Thoracic aorta (tissue), 2 donors: ENCODE data around the gene SORL1. TPM values are rescaled to one million over a fixed set of nuclear protein-coding genes. Genes with fewer than 3 reads are reported as not detected.

Source experiments
- ATAC-seq: fragments of 150-250 bp; one replicate; pipeline ENCODE4 v1.8.0; 2017; ENCODE audit warnings: low read depth; ENCODE audit not compliant: insufficient number of reproducible peaks, low FRiP score
- DNase-seq: peaks from one replicate; pipeline ENCODE4 v3.0.0-alpha.2; 2020; ENCODE audit warnings: low spot score
- H3K27ac ChIP-seq, 2 donors: fragments of 200-600 bp; sonication (generic); 1 replicate in 1 of 2; 2 replicates in 1 of 2; pipeline ENCODE4 v1.5.1; 2016; ENCODE audit warnings: mild to moderate bottlenecking in 2 of 2, moderate library complexity in 2 of 2
- H3K27me3 ChIP-seq: fragments of 200-600 bp; sonication (generic); replicated peaks from 2 replicates; pipeline ENCODE4 v1.6.0; 2016; ENCODE audit warnings: mild to moderate bottlenecking; ENCODE audit not compliant: insufficient read depth
- H3K36me3 ChIP-seq: fragments of 200-600 bp; sonication (generic); one replicate; pipeline ENCODE4 v1.5.1; 2016
- H3K4me1 ChIP-seq, 2 donors: fragments of 200-600 bp; sonication (generic); 1 replicate in 1 of 2; 2 replicates in 1 of 2; pipeline versions ENCODE4 v1.5.1 to v1.6.0; 2016; ENCODE audit warnings: low read depth in 2 of 2, mild to moderate bottlenecking in 1 of 2; ENCODE audit not compliant: control insufficient read depth in 1 of 2
- H3K4me3 ChIP-seq: fragments of 200-600 bp; sonication (generic); 2 replicates; pipeline ENCODE4 v1.5.1; 2016; ENCODE audit warnings: mild to moderate bottlenecking
- H3K9me3 ChIP-seq: fragments of 200-600 bp; sonication (generic); 2 replicates; pipeline ENCODE4 v1.5.1; 2016
- total RNA-seq, 2 donors: library from RNA; depleted of rRNA; stranded (reverse); fragments of >200 nt; gene quantifications; one replicate each; pipeline versions ENCODE4 v1.1.0 to v1.2.3, GENCODE V29; 2016
- TF ChIP-seq, protein P1 (sequence below): fragments of 200-600 bp; sonication (generic); IDR thresholded peaks from one replicate; pipeline ENCODE4 v1.5.1; 2019; ENCODE audit warnings: antibody characterized with exemption

SORL1 gene
- total RNA-seq, 2 donors from 2014 or later, result 26.9 to 33.0 TPM

DNA sequence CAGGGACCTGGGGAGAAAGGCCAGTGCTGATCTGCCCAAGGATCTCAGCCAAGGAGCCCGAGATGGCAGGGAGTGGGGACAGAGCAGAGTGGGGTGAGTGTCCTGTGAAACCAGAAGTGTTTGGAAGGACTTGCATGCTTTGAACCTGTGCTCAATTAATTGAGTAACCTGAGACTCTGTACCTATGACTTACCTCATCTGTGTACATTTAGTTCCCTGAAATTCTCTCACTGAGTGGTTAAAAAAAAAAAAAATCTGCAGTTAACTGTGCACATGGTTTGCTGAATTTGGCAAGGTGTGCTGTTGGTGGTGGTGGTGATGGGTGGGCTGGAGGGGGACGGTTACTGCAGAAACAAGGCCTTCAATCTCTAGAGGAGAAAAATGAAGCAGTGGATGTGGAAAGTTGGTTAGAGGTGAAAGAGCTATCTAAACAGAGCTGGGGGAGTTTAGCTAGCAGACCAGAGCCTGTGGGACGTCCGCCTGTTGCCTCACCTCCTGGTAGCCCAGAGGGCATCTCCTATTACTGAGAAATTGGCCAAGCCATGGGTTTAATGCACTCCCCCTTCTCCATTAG is 8.9 kb downstream of the SORL1 start:
- ATAC-seq, result no peak

DNA sequence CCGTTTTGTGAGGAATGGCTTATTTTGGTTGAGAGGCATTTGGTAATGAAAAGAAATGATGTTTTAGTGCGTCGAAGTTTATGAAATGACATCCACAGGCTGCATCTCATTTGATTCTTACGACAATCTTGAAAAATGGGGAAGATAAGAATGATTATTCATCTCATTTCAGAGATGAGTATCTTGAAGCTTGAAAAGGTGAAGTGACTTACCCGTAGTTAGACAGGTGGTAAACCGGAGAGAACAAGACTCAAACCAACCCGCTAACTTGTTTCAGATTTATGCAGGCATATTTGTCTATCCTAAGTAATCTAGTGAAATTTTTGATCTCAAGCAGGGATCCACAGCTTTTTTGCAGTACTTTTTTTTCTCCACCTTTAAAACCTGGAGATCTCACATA is 9.7 kb downstream of the SORL1 start:
- no peak for ATAC-seq

More for the DNA sequence above, 8.9 kb downstream of the SORL1 start:
- H3K9me3 ChIP-seq, result no peaks in the 10 kb centered on the region
- no peak overlapping the region for H3K27ac ChIP-seq
- H3K4me3 ChIP-seq, result no peak overlapping the region
- no peaks in the 10 kb centered on the region for H3K27me3 ChIP-seq
- TF ChIP-seq, protein P1, sequence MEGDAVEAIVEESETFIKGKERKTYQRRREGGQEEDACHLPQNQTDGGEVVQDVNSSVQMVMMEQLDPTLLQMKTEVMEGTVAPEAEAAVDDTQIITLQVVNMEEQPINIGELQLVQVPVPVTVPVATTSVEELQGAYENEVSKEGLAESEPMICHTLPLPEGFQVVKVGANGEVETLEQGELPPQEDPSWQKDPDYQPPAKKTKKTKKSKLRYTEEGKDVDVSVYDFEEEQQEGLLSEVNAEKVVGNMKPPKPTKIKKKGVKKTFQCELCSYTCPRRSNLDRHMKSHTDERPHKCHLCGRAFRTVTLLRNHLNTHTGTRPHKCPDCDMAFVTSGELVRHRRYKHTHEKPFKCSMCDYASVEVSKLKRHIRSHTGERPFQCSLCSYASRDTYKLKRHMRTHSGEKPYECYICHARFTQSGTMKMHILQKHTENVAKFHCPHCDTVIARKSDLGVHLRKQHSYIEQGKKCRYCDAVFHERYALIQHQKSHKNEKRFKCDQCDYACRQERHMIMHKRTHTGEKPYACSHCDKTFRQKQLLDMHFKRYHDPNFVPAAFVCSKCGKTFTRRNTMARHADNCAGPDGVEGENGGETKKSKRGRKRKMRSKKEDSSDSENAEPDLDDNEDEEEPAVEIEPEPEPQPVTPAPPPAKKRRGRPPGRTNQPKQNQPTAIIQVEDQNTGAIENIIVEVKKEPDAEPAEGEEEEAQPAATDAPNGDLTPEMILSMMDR, result no peak
- peaks cover 14 to 29% of the 10 kb centered on the region in 2 donors for H3K4me1 ChIP-seq
- no peaks in the 10 kb centered on the region for H3K36me3 ChIP-seq
- no peak for DNase-seq

DNA sequence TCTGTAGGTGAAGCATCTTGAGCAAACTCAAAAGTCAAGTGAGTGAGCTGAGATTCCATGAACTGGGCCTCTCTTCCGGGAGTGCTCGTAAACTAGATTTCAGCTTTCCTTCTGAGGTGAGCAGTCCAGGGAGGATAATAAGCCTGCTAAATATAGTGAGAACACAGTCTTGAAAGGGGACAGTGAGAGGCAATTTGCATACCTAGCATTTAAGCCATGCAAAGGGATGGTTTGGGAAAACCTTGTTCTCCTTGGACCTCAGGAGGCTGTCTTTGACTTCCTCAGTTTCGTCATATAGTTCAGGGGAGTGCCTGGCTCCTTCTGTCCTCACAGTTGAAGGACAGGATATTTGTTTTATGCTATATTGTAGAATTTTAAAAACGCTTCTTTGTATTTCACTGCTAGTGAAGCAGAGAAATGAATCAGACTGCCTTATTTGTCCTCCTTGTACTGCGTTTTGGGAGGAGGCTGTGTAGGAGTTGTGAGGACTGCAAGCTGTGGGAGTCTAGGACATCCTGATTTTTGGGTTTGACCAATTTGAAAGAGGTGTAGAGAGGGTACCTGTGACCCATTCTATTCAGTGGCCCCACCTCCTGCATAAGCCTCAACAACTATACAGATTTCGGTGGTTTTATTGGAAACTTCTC is 11.7 kb downstream of the SORL1 start:
- no peak for ATAC-seq
- no peaks in the 10 kb centered on the region for H3K36me3 ChIP-seq
- DNase-seq, result no peak
- peaks cover 30 to 57% of the 10 kb centered on the region in 2 donors for H3K4me1 ChIP-seq
- H3K27ac ChIP-seq, result peak overlapping the region; percentile 64 to 83
- H3K4me3 ChIP-seq, result no peak overlapping the region
- H3K27me3 ChIP-seq, result no peaks in the 10 kb centered on the region
- TF ChIP-seq, protein P1, result no peak
- no peaks in the 10 kb centered on the region for H3K9me3 ChIP-seq

More for the DNA sequence above, 9.7 kb downstream of the SORL1 start:
- TF ChIP-seq, protein P1, result no peak
- H3K27ac ChIP-seq, result no peak overlapping the region
- H3K36me3 ChIP-seq, result no peaks in the 10 kb centered on the region
- no peaks in the 10 kb centered on the region for H3K9me3 ChIP-seq
- H3K4me3 ChIP-seq, result no peak overlapping the region
- H3K27me3 ChIP-seq, result no peaks in the 10 kb centered on the region
- DNase-seq, result no peak
- peaks cover 18 to 37% of the 10 kb centered on the region in 2 donors for H3K4me1 ChIP-seq

DNA sequence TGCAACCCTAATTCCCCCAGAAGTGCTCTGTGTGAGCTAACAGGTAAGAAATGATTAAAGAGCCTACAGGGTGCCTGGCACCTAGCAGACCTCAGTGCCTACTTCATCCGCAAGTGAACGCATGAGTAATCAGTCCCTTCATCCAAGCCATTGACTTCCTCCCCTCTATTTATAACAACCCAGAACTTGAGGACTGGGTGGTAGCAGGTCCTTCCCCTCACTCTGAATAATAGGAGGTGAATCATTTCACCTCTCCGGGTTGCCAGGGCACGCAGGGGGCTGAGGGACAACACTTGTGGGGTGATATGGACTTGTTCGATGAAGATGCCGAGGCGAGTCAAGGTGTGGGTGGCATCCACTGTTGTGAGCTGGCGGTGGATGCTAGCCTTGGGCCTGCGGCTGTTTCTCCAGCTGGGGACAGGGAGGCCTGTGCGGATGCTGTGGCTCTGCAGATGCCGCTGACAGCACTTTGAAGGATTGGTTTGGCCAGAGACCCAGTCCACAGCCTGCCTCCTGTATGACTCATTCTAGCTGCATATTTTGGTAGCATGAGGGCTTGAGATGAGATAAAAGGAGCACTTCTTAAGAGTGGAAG is 12.3 kb downstream of the SORL1 start:
- TF ChIP-seq, protein P1, result no peak
- Histone ChIP-seq H3K4me3 (no peak overlapping the region), H3K27ac (peak overlapping the region; percentile 64 to 83), H3K36me3 (no peaks in the 10 kb centered on the region), H3K9me3 (no peaks in the 10 kb centered on the region), H3K27me3 (no peaks in the 10 kb centered on the region), H3K4me1 (peaks cover 34 to 63% of the 10 kb centered on the region in 2 donors)
- DNase-seq, result no peak
- peak; percentile 34 for ATAC-seq

DNA sequence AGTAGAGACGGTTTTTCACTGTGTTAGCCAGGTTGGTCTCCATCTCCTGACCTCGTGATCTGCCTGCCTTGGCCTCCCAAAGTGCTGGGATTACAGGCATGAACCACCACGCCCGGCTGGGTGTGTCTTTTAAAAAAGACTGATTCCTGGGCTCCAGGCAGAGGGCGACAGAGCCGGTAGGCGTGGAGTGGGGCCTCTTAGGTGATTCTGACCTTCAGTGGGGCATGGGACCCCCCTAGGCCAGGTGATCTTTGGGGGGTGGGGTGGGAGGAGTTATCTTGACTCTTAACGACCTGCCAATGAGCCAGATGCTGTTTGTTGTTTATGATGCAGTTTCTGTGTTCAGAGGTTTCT is 13.6 kb downstream of the SORL1 start:
- TF ChIP-seq, protein P1, result no peak
- Histone ChIP-seq H3K27me3 (no peaks in the 10 kb centered on the region), H3K4me1 (peaks cover 40 to 73% of the 10 kb centered on the region in 2 donors), H3K27ac (peak overlapping the region; percentile 77 to 83), H3K4me3 (no peak overlapping the region), H3K36me3 (no peaks in the 10 kb centered on the region), H3K9me3 (no peaks in the 10 kb centered on the region)
- ATAC-seq (no peak), DNase-seq (no peak)
